OCI-LY7 (cell line): ENCODE data around the gene TRPC6. TPM values are rescaled to one million over a fixed set of nuclear protein-coding genes. Genes with fewer than 3 reads are reported as not detected.

Source experiments
- BruUV-seq: library from RNA; stranded (reverse); fragments of 400-500 nt; replicated peaks from 2 replicates; lab custom pipeline; 2021; lab: Mats Ljungman, UMichigan
- CTCF ChIA-PET: fragments of 300-600 bp; sonication (Branson Sonifier 250); formaldehyde crosslinking; loops from one replicate; lab custom pipeline; 2022; ENCODE audit warnings: antibody characterized with exemption; ENCODE audit not compliant: unreplicated experiment; lab: Charles Lee
- POLR2A ChIA-PET: fragments of 300-600 bp; sonication (Branson Sonifier 250); formaldehyde crosslinking; loops from one replicate; lab custom pipeline; 2022; ENCODE audit warnings: antibody characterized with exemption; lab: Charles Lee
- DNase-seq: peaks from one replicate; pipeline ENCODE4 v3.0.0-alpha.2; 2015; ENCODE audit warnings: low spot score
- H2AFZ ChIP-seq: fragments of 200-600 bp; sonication (generic), shearing (Covaris generic); 2 replicates; pipeline ENCODE4 v1.6.1; 2014; ENCODE audit warnings: mild to moderate bottlenecking, antibody characterized with exemption, low read length, moderate library complexity
- H3K27ac ChIP-seq: fragments of 200-600 bp; sonication (generic); 2 replicates; pipeline ENCODE4 v1.5.1; 2014; ENCODE audit warnings: mixed run types, low read depth, mild to moderate bottlenecking, moderate library complexity, low read length, inconsistent platforms; ENCODE audit not compliant: poor library complexity, severe bottlenecking
- H3K36me3 ChIP-seq: fragments of 200-600 bp; sonication (generic); 2 replicates; pipeline ENCODE4 v1.6.1; 2014; ENCODE audit warnings: mild to moderate bottlenecking, antibody characterized with exemption, low read length, moderate library complexity, mixed read lengths; ENCODE audit not compliant: insufficient read depth
- H3K4me1 ChIP-seq: fragments of 200-600 bp; sonication (generic); 2 replicates; pipeline ENCODE4 v1.5.1; 2014; ENCODE audit warnings: mild to moderate bottlenecking, low read length; ENCODE audit not compliant: insufficient read depth, poor library complexity, severe bottlenecking
- H3K4me2 ChIP-seq: fragments of 200-600 bp; sonication (generic); 2 replicates; pipeline ENCODE4 v1.6.1; 2014; ENCODE audit warnings: mild to moderate bottlenecking, low read length
- H3K4me3 ChIP-seq: fragments of 200-600 bp; sonication (generic); 2 replicates; pipeline ENCODE4 v1.5.1; 2014; ENCODE audit warnings: mild to moderate bottlenecking, low read depth, low read length; ENCODE audit not compliant: poor library complexity, severe bottlenecking
- H3K79me2 ChIP-seq: fragments of 200-600 bp; sonication (generic); 2 replicates; pipeline ENCODE4 v1.6.1; 2016; ENCODE audit warnings: low read depth, mild to moderate bottlenecking, low read length, moderate library complexity, mixed read lengths; ENCODE audit not compliant: insufficient read depth
- H3K9me2 ChIP-seq: fragments of 200-600 bp; sonication (generic); 2 replicates; pipeline ENCODE4 v1.6.1; 2016; ENCODE audit warnings: mild to moderate bottlenecking, low read length, mixed read lengths; ENCODE audit not compliant: insufficient read depth
- H3K9me3 ChIP-seq: fragments of 200-600 bp; sonication (generic); 2 replicates; pipeline ENCODE4 v1.6.1; 2014; ENCODE audit warnings: mild to moderate bottlenecking, mixed run types, low read length, mixed read lengths
- H4K20me1 ChIP-seq: fragments of 200-600 bp; sonication (generic); 2 replicates; pipeline ENCODE4 v1.6.1; 2014; ENCODE audit warnings: mild to moderate bottlenecking, antibody characterized with exemption, low read length, moderate library complexity, mixed read lengths; ENCODE audit not compliant: insufficient read depth
- EZH2phosphoT487 ChIP-seq: fragments of 200-600 bp; sonication (generic); IDR thresholded peaks from 2 replicates; pipeline ENCODE4 v1.6.1; 2018; ENCODE audit warnings: low read depth, borderline replicate concordance, mild to moderate bottlenecking, mixed run types, antibody characterized with exemption, low read length, moderate library complexity, mixed read lengths
- intact Hi-C: fragments of 100-400 bp; cut with micrococcal nuclease; formaldehyde crosslinking; loops from one replicate; pipeline ENCODE4 v1.10.0; 2022; ENCODE audit not compliant: unreplicated experiment
- total RNA-seq, 2 experiments: library from RNA; depleted of rRNA in 1 of 2; stranded (reverse); fragments of >200 nt in 1 of 2; shearing (Covaris generic) in 1 of 2; gene quantifications; 2 replicates each; pipeline ENCODE4 v1.2.3, GENCODE V29; 2014 to 2022
- TF ChIP-seq, protein P1 (sequence below): fragments of 200-600 bp; sonication (generic); conservative IDR thresholded peaks from 2 replicates; pipeline ENCODE4 v1.5.1; 2014; ENCODE audit warnings: mild to moderate bottlenecking, antibody characterized with exemption, low read length, moderate library complexity, mixed read lengths

The TRPC6 gene
- total RNA-seq, 2 experiments from 2014 or later = not detected

DNA sequence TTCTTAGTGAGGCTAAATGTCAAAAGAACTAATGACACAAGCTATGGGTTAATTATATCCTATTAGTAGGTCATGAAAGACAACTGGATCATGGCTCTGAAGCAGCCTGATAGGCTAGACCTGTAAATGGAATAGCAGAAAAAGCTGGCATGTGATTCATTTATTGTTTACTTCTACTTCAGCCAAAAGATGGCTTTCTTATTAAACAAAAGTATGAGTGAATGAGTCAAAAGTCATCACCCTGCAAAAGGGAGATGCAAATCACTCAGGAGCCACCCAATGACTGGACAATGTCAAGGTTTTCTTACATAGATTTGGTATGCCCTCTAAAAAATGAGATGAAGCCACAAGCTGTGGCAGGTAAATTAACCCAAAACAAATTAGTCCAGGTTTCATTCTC lies 138.0 kb downstream of the TRPC6 start:
- DNase-seq = no peak
- H3K4me3 ChIP-seq = no peak overlapping the region
- H3K9me3 ChIP-seq = no peaks in the 10 kb centered on the region
- H3K4me2 ChIP-seq = no peak overlapping the region
- H4K20me1 ChIP-seq = no peaks in the 10 kb centered on the region
- ChIA-PET POLR2A (no interaction called here), CTCF (no interaction called here)
- H3K27ac ChIP-seq = no peak overlapping the region
- no peaks in the 10 kb centered on the region for H3K9me2 ChIP-seq
- intact Hi-C loops = no loop called here
- H3K79me2 ChIP-seq = no peaks in the 10 kb centered on the region
- no peaks in the 10 kb centered on the region for H3K36me3 ChIP-seq
- TF ChIP-seq, protein P1, sequence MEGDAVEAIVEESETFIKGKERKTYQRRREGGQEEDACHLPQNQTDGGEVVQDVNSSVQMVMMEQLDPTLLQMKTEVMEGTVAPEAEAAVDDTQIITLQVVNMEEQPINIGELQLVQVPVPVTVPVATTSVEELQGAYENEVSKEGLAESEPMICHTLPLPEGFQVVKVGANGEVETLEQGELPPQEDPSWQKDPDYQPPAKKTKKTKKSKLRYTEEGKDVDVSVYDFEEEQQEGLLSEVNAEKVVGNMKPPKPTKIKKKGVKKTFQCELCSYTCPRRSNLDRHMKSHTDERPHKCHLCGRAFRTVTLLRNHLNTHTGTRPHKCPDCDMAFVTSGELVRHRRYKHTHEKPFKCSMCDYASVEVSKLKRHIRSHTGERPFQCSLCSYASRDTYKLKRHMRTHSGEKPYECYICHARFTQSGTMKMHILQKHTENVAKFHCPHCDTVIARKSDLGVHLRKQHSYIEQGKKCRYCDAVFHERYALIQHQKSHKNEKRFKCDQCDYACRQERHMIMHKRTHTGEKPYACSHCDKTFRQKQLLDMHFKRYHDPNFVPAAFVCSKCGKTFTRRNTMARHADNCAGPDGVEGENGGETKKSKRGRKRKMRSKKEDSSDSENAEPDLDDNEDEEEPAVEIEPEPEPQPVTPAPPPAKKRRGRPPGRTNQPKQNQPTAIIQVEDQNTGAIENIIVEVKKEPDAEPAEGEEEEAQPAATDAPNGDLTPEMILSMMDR = no peak
- TF ChIP-seq EZH2phosphoT487 = no peak
- no TSS peak for BruUV-seq
- H2AFZ ChIP-seq = no peak overlapping the region
- H3K4me1 ChIP-seq = no peaks in the 10 kb centered on the region

DNA sequence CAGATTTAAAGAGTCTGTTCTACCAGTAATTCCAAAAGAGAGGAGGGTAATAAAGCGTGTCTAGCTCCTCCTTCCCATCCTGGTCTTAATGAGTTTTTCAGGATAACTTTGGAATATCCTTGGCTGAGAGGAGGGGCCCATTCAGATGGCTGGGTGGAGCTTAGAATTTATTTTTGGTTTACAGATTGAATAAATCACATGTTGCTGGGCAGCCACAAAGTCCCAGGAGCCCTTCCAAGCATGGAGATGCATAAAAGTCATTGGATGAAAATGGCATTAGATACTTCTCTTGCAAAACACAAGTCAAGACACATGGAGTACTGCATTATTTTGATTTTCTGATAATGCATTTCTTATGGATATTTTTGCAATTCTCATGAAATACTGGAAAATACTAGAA lies 139.0 kb downstream of the TRPC6 start:
- no peak overlapping the region for H2AFZ ChIP-seq
- ChIA-PET POLR2A (no interaction called here), CTCF (interaction anchor here (1.3 kb wide), 1 partner anchor 9 kb away, joined by 4 read pairs; no protein-coding TSS in a partner anchor)
- H4K20me1 ChIP-seq = no peaks in the 10 kb centered on the region
- DNase-seq = no peak
- H3K36me3 ChIP-seq = no peaks in the 10 kb centered on the region
- no peaks in the 10 kb centered on the region for H3K79me2 ChIP-seq
- no peak overlapping the region for H3K4me3 ChIP-seq
- H3K4me2 ChIP-seq = no peak overlapping the region
- no peaks in the 10 kb centered on the region for H3K4me1 ChIP-seq
- H3K27ac ChIP-seq = no peak overlapping the region
- BruUV-seq = no TSS peak
- TF ChIP-seq, protein P1 = no peak
- TF ChIP-seq EZH2phosphoT487 = no peak
- H3K9me2 ChIP-seq = no peaks in the 10 kb centered on the region
- H3K9me3 ChIP-seq = no peaks in the 10 kb centered on the region
- intact Hi-C loops = no loop called here

DNA sequence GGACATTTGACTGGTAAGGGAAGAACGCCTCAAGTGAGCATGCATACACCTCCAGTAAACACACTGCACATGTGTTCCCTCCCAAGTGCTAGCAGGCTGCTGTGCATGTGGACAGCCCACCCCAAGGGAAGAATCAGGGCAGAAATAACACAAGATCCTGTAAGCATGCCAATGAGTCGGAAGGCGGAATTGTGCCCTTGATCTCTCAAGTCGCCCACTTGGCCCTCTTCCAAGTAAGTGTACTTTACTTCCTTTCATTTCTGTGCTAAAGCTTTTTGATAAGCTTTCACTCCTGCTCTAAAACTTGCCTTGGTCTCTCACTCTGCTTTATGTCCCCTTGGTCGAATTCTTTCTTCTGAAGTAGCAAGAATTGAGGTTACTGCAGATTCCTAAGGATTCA lies 139.6 kb downstream of the TRPC6 start:
- no peaks in the 10 kb centered on the region for H3K9me3 ChIP-seq
- intact Hi-C loops = no loop called here
- no peaks in the 10 kb centered on the region for H3K36me3 ChIP-seq
- no peak for TF ChIP-seq EZH2phosphoT487
- TF ChIP-seq, protein P1 = no peak
- BruUV-seq = no TSS peak
- no peak overlapping the region for H3K4me3 ChIP-seq
- ChIA-PET CTCF (interaction anchor here (1.3 kb wide), 1 partner anchor 8 kb away, joined by 4 read pairs; no protein-coding TSS in a partner anchor), POLR2A (interaction anchor here (0.6 kb wide), 1 partner anchor 11 kb away, joined by 3 read pairs; no protein-coding TSS in a partner anchor)
- H3K79me2 ChIP-seq = no peaks in the 10 kb centered on the region
- H3K9me2 ChIP-seq = no peaks in the 10 kb centered on the region
- H3K4me2 ChIP-seq = no peak overlapping the region
- H2AFZ ChIP-seq = no peak overlapping the region
- no peak overlapping the region for H3K27ac ChIP-seq
- H3K4me1 ChIP-seq = no peaks in the 10 kb centered on the region
- DNase-seq = no peak
- H4K20me1 ChIP-seq = no peaks in the 10 kb centered on the region
